ENCODE results near the gene CTDSPL. TPM values are rescaled to one million over a fixed set of nuclear protein-coding genes. Genes with fewer than 3 reads are reported as not detected.
"Not testable (repeated sequence)": the region's sequence is repeated elsewhere in the genome, so short reads cannot be mapped to it uniquely, and the experiment has no call there.

The CTDSPL gene
- total RNA-seq, 2 donors from 2014 or later = 75.0 to 76.7 TPM

- no peak overlapping the region for H3K27ac ChIP-seq
- H3K4me3 ChIP-seq = no peak overlapping the region
- intact Hi-C loops (cut with DNase I) = no loop called here
- no peaks in the 10 kb centered on the region for H3K36me3 ChIP-seq
- no peak for DNase-seq
- no peaks in the 10 kb centered on the region for H3K4me1 ChIP-seq
- H3K9ac ChIP-seq (ENCODE audit: low read depth in 2 of 2, low read length in 2 of 2) = no peak overlapping the region
- TF ChIP-seq CTCF (IDR thresholded peaks at IDR 0.05) = no peak
- H3K27me3 ChIP-seq = no peaks in the 10 kb centered on the region
- H3K9me3 ChIP-seq = no peaks in the 10 kb centered on the region
Measured at GRCh38 chr3:37968199-37968598, 106.5 kb downstream of the CTDSPL start.

GRCh38 chr3:37968813-37969595 is 107.3 kb downstream of the CTDSPL start:
- no peak for TF ChIP-seq CTCF (IDR thresholded peaks at IDR 0.05)
- H3K36me3 ChIP-seq = no peaks in the 10 kb centered on the region
- H3K9me3 ChIP-seq = no peaks in the 10 kb centered on the region
- no peak overlapping the region for H3K9ac ChIP-seq (ENCODE audit: low read depth in 2 of 2, low read length in 2 of 2)
- DNase-seq = no peak
- no peaks in the 10 kb centered on the region for H3K27me3 ChIP-seq
- no peak overlapping the region for H3K27ac ChIP-seq
- H3K4me3 ChIP-seq = no peak overlapping the region
- H3K4me1 ChIP-seq = no peaks in the 10 kb centered on the region
- intact Hi-C loops (cut with DNase I) = no loop called here

- no peak for TF ChIP-seq CTCF (IDR thresholded peaks at IDR 0.05)
- Histone ChIP-seq H3K36me3 (no peaks in the 10 kb centered on the region), H3K4me1 (no peaks in the 10 kb centered on the region), H3K27me3 (no peaks in the 10 kb centered on the region), H3K9me3 (no peaks in the 10 kb centered on the region), H3K9ac (ENCODE audit: low read depth in 2 of 2, low read length in 2 of 2) (no peak overlapping the region), H3K27ac (no peak overlapping the region), H3K4me3 (no peak overlapping the region)
- DNase-seq = no peak
- intact Hi-C loops (cut with DNase I) = loop anchor here (10.0 kb wide), 1 partner anchor 145 kb away; no protein-coding TSS in a partner anchor
Measured at GRCh38 chr3:37969596-37970100, 108.0 kb downstream of the CTDSPL start.

GRCh38 chr3:37970802-37971201 is 109.1 kb downstream of the CTDSPL start:
- H3K4me1 ChIP-seq = no peaks in the 10 kb centered on the region
- no peaks in the 10 kb centered on the region for H3K36me3 ChIP-seq
- TF ChIP-seq CTCF (IDR thresholded peaks at IDR 0.05) = no peak
- no peak overlapping the region for H3K9ac ChIP-seq (ENCODE audit: low read depth in 2 of 2, low read length in 2 of 2)
- H3K9me3 ChIP-seq = no peaks in the 10 kb centered on the region
- H3K27me3 ChIP-seq = no peaks in the 10 kb centered on the region
- no peak overlapping the region for H3K27ac ChIP-seq
- DNase-seq = no peak
- H3K4me3 ChIP-seq = no peak overlapping the region
- intact Hi-C loops (cut with DNase I) = loop anchor here (10.0 kb wide), 1 partner anchor 144 kb away; no protein-coding TSS in a partner anchor

- no peak for TF ChIP-seq CTCF (IDR thresholded peaks at IDR 0.05)
- no peak overlapping the region for H3K27ac ChIP-seq
- no peak overlapping the region for H3K9ac ChIP-seq (ENCODE audit: low read depth in 2 of 2, low read length in 2 of 2)
- DNase-seq = no peak
- intact Hi-C loops (cut with DNase I) = loop anchor here (10.0 kb wide), 1 partner anchor 143 kb away; no protein-coding TSS in a partner anchor
- H3K4me1 ChIP-seq = no peaks in the 10 kb centered on the region
- no peak overlapping the region for H3K4me3 ChIP-seq
- no peaks in the 10 kb centered on the region for H3K36me3 ChIP-seq
- H3K27me3 ChIP-seq = no peaks in the 10 kb centered on the region
- no peaks in the 10 kb centered on the region for H3K9me3 ChIP-seq
Measured at GRCh38 chr3:37971467-37971866, 109.8 kb downstream of the CTDSPL start.

GRCh38 chr3:37972056-37972455 is 110.4 kb downstream of the CTDSPL start:
- H3K9ac ChIP-seq (ENCODE audit: low read depth in 2 of 2, low read length in 2 of 2); H3K9me3 ChIP-seq; H3K27me3 ChIP-seq; H3K4me1 ChIP-seq; H3K4me3 ChIP-seq; H3K36me3 ChIP-seq; H3K27ac ChIP-seq; DNase-seq: not testable (repeated sequence)
- intact Hi-C loops (cut with DNase I) = loop anchor here (10.0 kb wide), 1 partner anchor 143 kb away; no protein-coding TSS in a partner anchor
